OCI-LY3 (cell line): ENCODE results near the gene RIC1.

Source experiments
- H2AFZ ChIP-seq: fragments of 200-600, 300-600 bp; shearing (Covaris generic); 2 replicates; pipeline ENCODE4 v1.6.0; 2014; ENCODE audit warnings: antibody characterized with exemption, low read depth, low read length
- H3K27ac ChIP-seq: fragments of 200-600, 300-600 bp; sonication (generic); 2 replicates; pipeline ENCODE4 v1.5.1; 2014; ENCODE audit warnings: mild to moderate bottlenecking, low read length, moderate library complexity, mixed read lengths
- H3K27me3 ChIP-seq: fragments of 200-600, 300-600 bp; sonication (generic); 2 replicates; pipeline ENCODE4 v1.6.1; 2014; ENCODE audit warnings: low read depth, low read length, mixed read lengths
- H3K36me3 ChIP-seq: fragments of 200-600, 300-600 bp; sonication (generic); replicated peaks from 2 replicates; pipeline ENCODE3; 2014; ENCODE audit warnings: low read depth, low read length, mixed read lengths
- H3K4me1 ChIP-seq: fragments of 300-600, 200-600 bp; sonication (generic); 2 replicates; pipeline ENCODE4 v1.6.1; 2014; ENCODE audit warnings: low read length, mixed read lengths
- H3K4me2 ChIP-seq: fragments of 200-600, 300-600 bp; sonication (generic); 2 replicates; pipeline ENCODE4 v1.6.1; 2014; ENCODE audit warnings: low read length, mixed read lengths
- H3K4me3 ChIP-seq: fragments of 300-600, 200-600 bp; sonication (generic); 2 replicates; pipeline ENCODE4 v1.5.1; 2014; ENCODE audit warnings: antibody characterized with exemption, mild to moderate bottlenecking, low read length, moderate library complexity
- H3K79me2 ChIP-seq: fragments of 300-600, 200-600 bp; shearing (Covaris generic); 2 replicates; pipeline ENCODE4 v1.6.1; 2014; ENCODE audit warnings: mild to moderate bottlenecking, low read length, mixed read lengths
- H3K9ac ChIP-seq: fragments of 300-600, 200-600 bp; shearing (Covaris generic); 2 replicates; pipeline ENCODE4 v1.6.0; 2014; ENCODE audit warnings: mild to moderate bottlenecking, low read length, moderate library complexity
- H3K9me3 ChIP-seq: fragments of 200-600, 300-600 bp; shearing (Covaris generic); 2 replicates; pipeline ENCODE4 v1.6.1; 2014; ENCODE audit warnings: low read length, mixed read lengths; ENCODE audit not compliant: insufficient read depth
- H4K20me1 ChIP-seq: fragments of 200-600, 300-600 bp; sonication (generic); 2 replicates; pipeline ENCODE4 v1.6.1; 2016; ENCODE audit warnings: low read length, mixed read lengths; ENCODE audit not compliant: insufficient read depth
- EZH2phosphoT487 ChIP-seq: fragments of 200-600 bp; shearing (Covaris generic); IDR thresholded peaks from 2 replicates; pipeline ENCODE4 v1.6.1; 2018; ENCODE audit warnings: antibody characterized with exemption, mixed run types, low read depth
- TF ChIP-seq, protein P1 (sequence below): fragments of 200-600, 300-600 bp; sonication (generic); IDR thresholded peaks from 2 replicates; pipeline ENCODE4 v1.5.1; 2014; ENCODE audit warnings: antibody characterized with exemption, low read length, low read depth

Gene RIC1

DNA sequence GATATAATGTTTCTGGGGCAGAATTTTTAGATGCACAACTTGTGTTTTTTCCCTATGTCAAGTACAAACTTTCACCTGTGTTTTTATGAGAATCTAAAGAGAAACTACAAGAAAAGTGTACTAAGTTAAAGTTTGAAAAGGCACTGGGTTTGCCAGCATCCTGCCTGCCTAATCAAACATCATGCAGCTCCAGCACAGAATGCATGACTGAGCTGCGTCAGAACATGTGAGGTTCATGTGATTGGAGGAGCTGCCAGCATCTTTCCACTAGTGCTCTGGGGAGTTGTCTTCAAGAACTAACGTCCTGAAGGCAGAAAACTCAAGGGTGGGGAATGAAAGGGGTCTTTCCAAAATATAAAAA, 46.1 kb upstream of the RIC1 start:
- TF ChIP-seq, protein P1, sequence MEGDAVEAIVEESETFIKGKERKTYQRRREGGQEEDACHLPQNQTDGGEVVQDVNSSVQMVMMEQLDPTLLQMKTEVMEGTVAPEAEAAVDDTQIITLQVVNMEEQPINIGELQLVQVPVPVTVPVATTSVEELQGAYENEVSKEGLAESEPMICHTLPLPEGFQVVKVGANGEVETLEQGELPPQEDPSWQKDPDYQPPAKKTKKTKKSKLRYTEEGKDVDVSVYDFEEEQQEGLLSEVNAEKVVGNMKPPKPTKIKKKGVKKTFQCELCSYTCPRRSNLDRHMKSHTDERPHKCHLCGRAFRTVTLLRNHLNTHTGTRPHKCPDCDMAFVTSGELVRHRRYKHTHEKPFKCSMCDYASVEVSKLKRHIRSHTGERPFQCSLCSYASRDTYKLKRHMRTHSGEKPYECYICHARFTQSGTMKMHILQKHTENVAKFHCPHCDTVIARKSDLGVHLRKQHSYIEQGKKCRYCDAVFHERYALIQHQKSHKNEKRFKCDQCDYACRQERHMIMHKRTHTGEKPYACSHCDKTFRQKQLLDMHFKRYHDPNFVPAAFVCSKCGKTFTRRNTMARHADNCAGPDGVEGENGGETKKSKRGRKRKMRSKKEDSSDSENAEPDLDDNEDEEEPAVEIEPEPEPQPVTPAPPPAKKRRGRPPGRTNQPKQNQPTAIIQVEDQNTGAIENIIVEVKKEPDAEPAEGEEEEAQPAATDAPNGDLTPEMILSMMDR, result no peak
- TF ChIP-seq EZH2phosphoT487, result no peak
- peak overlapping the region; percentile 68 for H3K4me2 ChIP-seq
- H3K79me2 ChIP-seq, result no peaks in the 10 kb centered on the region
- peak overlapping the region; percentile 62 for H3K9ac ChIP-seq
- H3K36me3 ChIP-seq, result no peaks in the 10 kb centered on the region
- peak overlapping the region; percentile 31 for H3K4me3 ChIP-seq
- no peaks in the 10 kb centered on the region for H4K20me1 ChIP-seq
- H3K27me3 ChIP-seq, result no peaks in the 10 kb centered on the region
- H3K4me1 ChIP-seq, result peaks cover 81% of the 10 kb centered on the region
- peak overlapping the region; percentile 99 for H3K27ac ChIP-seq
- no peaks in the 10 kb centered on the region for H3K9me3 ChIP-seq
- H2AFZ ChIP-seq, result peak overlapping the region; percentile 43; the same call in 1 of the 2 replicates

DNA sequence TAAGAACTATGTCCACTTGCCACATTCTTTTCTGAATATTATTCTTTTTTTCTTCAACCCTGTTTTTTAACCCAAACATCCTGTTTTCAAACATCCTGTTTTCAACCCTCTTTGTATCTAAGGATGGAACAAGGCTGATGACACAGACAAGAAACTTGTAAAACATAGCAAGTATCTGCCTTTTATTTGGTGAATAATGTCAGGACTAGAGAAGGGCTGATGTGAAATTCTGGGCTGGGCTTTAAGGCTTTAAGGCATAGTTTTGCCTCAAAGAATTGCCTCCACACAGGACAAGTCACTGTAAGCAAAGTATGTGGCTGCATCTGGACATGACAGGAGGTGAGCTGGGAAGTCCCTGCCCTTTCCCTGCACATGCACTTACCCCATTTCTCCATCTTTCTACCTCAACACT, 42.5 kb upstream of the RIC1 start:
- Histone ChIP-seq H3K9ac (peak overlapping the region; percentile 77), H3K4me2 (peak overlapping the region; percentile 80), H2AFZ (no peak overlapping the region), H3K4me1 (peaks cover 91% of the 10 kb centered on the region), H3K27me3 (no peaks in the 10 kb centered on the region), H3K79me2 (no peaks in the 10 kb centered on the region), H3K4me3 (peak overlapping the region; percentile 43; the same call in 1 of the 2 replicates), H3K36me3 (no peaks in the 10 kb centered on the region), H4K20me1 (no peaks in the 10 kb centered on the region), H3K9me3 (no peaks in the 10 kb centered on the region), H3K27ac (peak overlapping the region; percentile 99)
- no peak for TF ChIP-seq EZH2phosphoT487
- TF ChIP-seq, protein P1, result no peak

DNA sequence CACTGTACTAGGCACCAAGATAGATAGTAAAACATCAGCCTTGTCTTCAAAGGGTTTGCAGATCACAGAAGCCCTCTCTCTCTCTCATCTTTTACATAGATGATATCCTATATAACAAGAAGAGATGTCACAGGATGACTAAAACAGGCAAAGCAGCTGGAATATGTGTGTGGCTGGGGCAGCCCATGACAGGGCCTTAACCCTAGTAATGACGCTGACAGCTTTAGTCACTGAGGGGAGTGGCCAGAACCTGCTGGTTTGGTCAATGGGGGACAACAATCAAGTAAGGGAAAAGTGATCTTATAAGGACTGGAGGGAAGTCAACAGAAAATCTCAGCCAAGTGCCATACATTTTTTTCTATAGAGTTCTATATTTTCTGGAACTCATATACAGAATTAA, 41.9 kb upstream of the RIC1 start:
- Histone ChIP-seq H3K9me3 (no peaks in the 10 kb centered on the region), H3K27ac (peak overlapping the region; percentile 99), H2AFZ (0 out of 2 replicates have a peak overlapping the region, but pooled peaks have one; percentile 7), H3K27me3 (no peaks in the 10 kb centered on the region; the same call in 1 of the 2 replicates), H3K4me1 (peaks cover 97% of the 10 kb centered on the region), H3K9ac (peak overlapping the region; percentile 77), H4K20me1 (no peaks in the 10 kb centered on the region), H3K36me3 (no peaks in the 10 kb centered on the region), H3K4me3 (peak overlapping the region; percentile 43; the same call in 1 of the 2 replicates), H3K79me2 (no peaks in the 10 kb centered on the region), H3K4me2 (peak overlapping the region; percentile 80)
- no peak for TF ChIP-seq EZH2phosphoT487

DNA sequence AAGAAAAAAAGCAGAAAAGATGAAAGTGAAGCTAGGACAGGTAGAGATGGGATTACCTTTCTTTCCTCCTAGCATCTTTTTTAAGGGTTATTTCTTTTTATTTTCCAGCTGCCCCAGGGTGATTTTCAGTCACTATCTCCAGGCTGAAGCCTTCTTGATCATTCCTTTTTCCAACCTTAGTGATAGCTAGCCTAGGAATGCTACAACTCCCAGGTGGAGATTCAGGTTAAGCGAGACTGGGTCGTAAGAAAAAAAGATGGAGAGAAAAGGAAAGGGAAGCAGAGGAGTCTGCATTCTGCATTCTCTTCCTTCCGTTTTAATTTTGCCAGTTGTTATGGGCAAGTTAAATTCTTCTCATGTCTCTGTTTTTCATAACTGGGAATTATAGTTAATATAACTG, 36.7 kb upstream of the RIC1 start:
- peaks cover 91% of the 10 kb centered on the region for H3K4me1 ChIP-seq
- no peaks in the 10 kb centered on the region for H3K36me3 ChIP-seq
- H3K9me3 ChIP-seq, result no peaks in the 10 kb centered on the region
- no peaks in the 10 kb centered on the region for H4K20me1 ChIP-seq
- H3K27ac ChIP-seq, result no peak overlapping the region
- TF ChIP-seq EZH2phosphoT487, result no peak
- TF ChIP-seq, protein P1, result no peak
- no peak overlapping the region for H2AFZ ChIP-seq
- no peaks in the 10 kb centered on the region for H3K79me2 ChIP-seq
- H3K27me3 ChIP-seq, result peaks cover 6% of the 10 kb centered on the region
- no peak overlapping the region for H3K4me2 ChIP-seq
- H3K4me3 ChIP-seq, result no peak overlapping the region
- H3K9ac ChIP-seq, result no peak overlapping the region

DNA sequence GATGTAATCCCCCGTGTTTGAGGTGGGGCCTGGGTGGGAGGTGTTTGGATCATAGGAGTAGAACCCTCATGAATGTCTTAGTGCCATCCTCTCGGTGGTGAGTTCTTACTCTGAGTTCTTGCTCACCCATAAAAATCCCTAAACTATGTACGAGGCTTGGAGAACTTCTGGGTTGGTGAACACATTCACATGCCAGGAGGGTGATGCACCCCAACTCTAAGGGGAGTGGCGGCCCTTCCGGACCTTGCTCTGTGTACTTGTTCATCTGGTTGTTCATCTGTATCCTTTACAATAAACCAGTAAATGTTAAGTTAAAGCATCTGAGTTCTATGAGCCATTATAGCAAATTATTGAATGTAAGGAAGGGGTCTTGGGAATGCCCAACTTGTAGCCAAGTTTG, 36.0 kb upstream of the RIC1 start:
- no peak overlapping the region for H3K27ac ChIP-seq
- no peak for TF ChIP-seq EZH2phosphoT487
- TF ChIP-seq, protein P1, result no peak
- no peak overlapping the region for H2AFZ ChIP-seq
- no peaks in the 10 kb centered on the region for H3K36me3 ChIP-seq
- peaks cover 84% of the 10 kb centered on the region for H3K4me1 ChIP-seq
- H3K9me3 ChIP-seq, result no peaks in the 10 kb centered on the region
- H4K20me1 ChIP-seq, result no peaks in the 10 kb centered on the region
- peaks cover 6% of the 10 kb centered on the region for H3K27me3 ChIP-seq
- H3K4me3 ChIP-seq, result no peak overlapping the region
- H3K79me2 ChIP-seq, result no peaks in the 10 kb centered on the region
- peak overlapping the region; percentile 72; the same call in 1 of the 2 replicates for H3K4me2 ChIP-seq
- no peak overlapping the region for H3K9ac ChIP-seq
